Stimulated activated CD8-positive, alpha-beta memory T cell treated with anti-CD3 and anti-CD28 coated beads, Interleukin-15, amount 100 ng/mL, for 4 hours (primary cell): Measurements from ENCODE around the gene TSTD2.
"Not testable (repeated sequence)": the region's sequence is repeated elsewhere in the genome, so short reads cannot be mapped to it uniquely, and the experiment has no call there.

Source experiments
- DNase-seq, 2 donors: peaks; one replicate each; pipeline ENCODE4 v3.0.0-alpha.2; 2020; ENCODE audit warnings: low read depth in 2 of 2

Gene TSTD2

GRCh38 chr9:97586909-97587308 lies 46.3 kb downstream of the TSTD2 start:
- not testable (repeated sequence) for DNase-seq

GRCh38 chr9:97584778-97585177 lies 48.4 kb downstream of the TSTD2 start:
- not testable (repeated sequence) for DNase-seq

- not testable (repeated sequence) for DNase-seq
Observed at GRCh38 chr9:97581590-97581989, 51.6 kb downstream of the TSTD2 start.

- no peak for DNase-seq
Observed at GRCh38 chr9:97579914-97580313, 53.3 kb downstream of the TSTD2 start.

GRCh38 chr9:97578846-97579245 lies 54.3 kb downstream of the TSTD2 start:
- DNase-seq = no peak

- no peak for DNase-seq
Observed at GRCh38 chr9:97577051-97577450, 56.1 kb downstream of the TSTD2 start.

- no peak for DNase-seq
Observed at GRCh38 chr9:97575673-97576200, 57.4 kb downstream of the TSTD2 start.

- DNase-seq = not testable (repeated sequence)
Observed at GRCh38 chr9:97574921-97575672, 58.1 kb downstream of the TSTD2 start.

- not testable (repeated sequence) for DNase-seq
Observed at GRCh38 chr9:97574101-97574571, 59.0 kb downstream of the TSTD2 start.

- DNase-seq = no peak
Observed at GRCh38 chr9:97573482-97574073, 59.6 kb downstream of the TSTD2 start.

GRCh38 chr9:97572892-97573365 lies 60.2 kb downstream of the TSTD2 start:
- DNase-seq = no peak

GRCh38 chr9:97572196-97572891 lies 60.8 kb downstream of the TSTD2 start:
- DNase-seq = no peak

GRCh38 chr9:97571664-97572063 lies 61.5 kb downstream of the TSTD2 start:
- no peak for DNase-seq

GRCh38 chr9:97570899-97571298 lies 62.3 kb downstream of the TSTD2 start:
- DNase-seq = no peak

- no peak for DNase-seq
Observed at GRCh38 chr9:97568461-97569275, 64.5 kb downstream of the TSTD2 start.

- no peak for DNase-seq
Observed at GRCh38 chr9:97567894-97568202, 65.3 kb downstream of the TSTD2 start.

GRCh38 chr9:97567182-97567893 lies 65.8 kb downstream of the TSTD2 start:
- no peak for DNase-seq

GRCh38 chr9:97565262-97565661 lies 67.9 kb downstream of the TSTD2 start:
- DNase-seq = no peak

- DNase-seq = no peak
Observed at GRCh38 chr9:97564291-97565175, 68.6 kb downstream of the TSTD2 start.
